SKM-1 treated with dmso at 0.1 percent for 144 hours (cell line): ENCODE data around the gene ATP13A2.
"Not testable (repeated sequence)": the region's sequence is repeated elsewhere in the genome, so short reads cannot be mapped to it uniquely, and the experiment has no call there.

Experiments
- DNase-seq: peaks from one replicate; lab custom pipeline; 2025; ENCODE audit not compliant: unreplicated experiment; lab: John Stamatoyannopoulos, UW

Gene ATP13A2

GRCh38 chr1:16961297-16962133 is 50.2 kb downstream of the ATP13A2 start:
- DNase-seq = no peak

- DNase-seq = peak; percentile 33
Measured at GRCh38 chr1:16960560-16961296, 51.0 kb downstream of the ATP13A2 start.

- DNase-seq = no peak
Measured at GRCh38 chr1:16958475-16958874, 53.3 kb downstream of the ATP13A2 start.

GRCh38 chr1:16957731-16958130 is 54.0 kb downstream of the ATP13A2 start:
- DNase-seq = no peak

GRCh38 chr1:16956775-16957174 is 55.0 kb downstream of the ATP13A2 start:
- no peak for DNase-seq

- no peak for DNase-seq
Measured at GRCh38 chr1:16955186-16955585, 56.5 kb downstream of the ATP13A2 start.

GRCh38 chr1:16954579-16954978 is 57.1 kb downstream of the ATP13A2 start:
- no peak for DNase-seq

- DNase-seq = not testable (repeated sequence)
Measured at GRCh38 chr1:16952376-16952775, 59.4 kb downstream of the ATP13A2 start.

- DNase-seq = not testable (repeated sequence)
Measured at GRCh38 chr1:16949026-16949425, 62.7 kb downstream of the ATP13A2 start.

GRCh38 chr1:16948282-16948891 is 63.3 kb downstream of the ATP13A2 start:
- not testable (repeated sequence) for DNase-seq

- no peak for DNase-seq
Measured at GRCh38 chr1:16946646-16947045, 65.1 kb downstream of the ATP13A2 start.

- not testable (repeated sequence) for DNase-seq
Measured at GRCh38 chr1:16946185-16946584, 65.5 kb downstream of the ATP13A2 start.

GRCh38 chr1:16945512-16945911 is 66.2 kb downstream of the ATP13A2 start:
- not testable (repeated sequence) for DNase-seq

GRCh38 chr1:16944038-16944437 is 67.7 kb downstream of the ATP13A2 start:
- no peak for DNase-seq

- DNase-seq = not testable (repeated sequence)
Measured at GRCh38 chr1:16939386-16940180, 72.1 kb downstream of the ATP13A2 start.

GRCh38 chr1:16938351-16939321 is 73.1 kb downstream of the ATP13A2 start:
- no peak for DNase-seq

GRCh38 chr1:16936580-16936979 is 75.1 kb downstream of the ATP13A2 start:
- DNase-seq = not testable (repeated sequence)
